ENCODE results near the gene GJC2.
A peak's percentile ranks its signal among the peaks of the same experiment; 100 is the strongest.

The GJC2 gene

GRCh38 chr1:228159008-228159665 is 9.4 kb downstream of the GJC2 start:
- no peak for TF ChIP-seq CTCF (IDR thresholded peaks at IDR 0.05; ENCODE audit: insufficient read depth, missing control alignments)
- no peak for FAIRE-seq

GRCh38 chr1:228160201-228160761 is 10.6 kb downstream of the GJC2 start:
- no peak for FAIRE-seq
- TF ChIP-seq CTCF (IDR thresholded peaks at IDR 0.05; ENCODE audit: insufficient read depth, missing control alignments) = no peak
- DNase-seq (ENCODE audit: insufficient read length, low spot score) = no peak

More at GRCh38 chr1:228159008-228159665, 9.4 kb downstream of the GJC2 start:
- DNase-seq (ENCODE audit: insufficient read length, low spot score) = no peak

- FAIRE-seq = peak; percentile 91
- DNase-seq (ENCODE audit: insufficient read length, low spot score) = no peak
- no peak for TF ChIP-seq CTCF (IDR thresholded peaks at IDR 0.05; ENCODE audit: insufficient read depth, missing control alignments)
These were observed 11.6 kb downstream of the GJC2 start for GRCh38 chr1:228161362-228161761.

- peak; percentile 82 for FAIRE-seq
- TF ChIP-seq CTCF (IDR thresholded peaks at IDR 0.05; ENCODE audit: insufficient read depth, missing control alignments) = no peak
- DNase-seq (ENCODE audit: insufficient read length, low spot score) = peak; percentile 75
These were observed 12.1 kb downstream of the GJC2 start for GRCh38 chr1:228161866-228162265.

- DNase-seq (ENCODE audit: insufficient read length, low spot score) = no peak
- FAIRE-seq = no peak
- TF ChIP-seq CTCF (IDR thresholded peaks at IDR 0.05; ENCODE audit: insufficient read depth, missing control alignments) = no peak
These were observed 12.7 kb downstream of the GJC2 start for GRCh38 chr1:228162286-228163006.

- no peak for FAIRE-seq
- no peak for TF ChIP-seq CTCF (IDR thresholded peaks at IDR 0.05; ENCODE audit: insufficient read depth, missing control alignments)
These were observed 13.4 kb downstream of the GJC2 start for GRCh38 chr1:228163007-228163753.

More at GRCh38 chr1:228163007-228163753, 13.4 kb downstream of the GJC2 start:
- DNase-seq (ENCODE audit: insufficient read length, low spot score) = no peak

Measured in D721Med (cell line).